Neural progenitor cell (in vitro differentiated cells): Measurements from ENCODE around the gene LCP1.

ENCODE experiments used
- CTCF ChIP-seq: fragments of 200-600 bp; sonication (generic); IDR thresholded peaks from 2 replicates; pipeline ENCODE4 v1.5.1; 2017; ENCODE audit warnings: antibody characterized with exemption, mild to moderate bottlenecking
- EZH2 ChIP-seq: fragments of 200-600 bp; sonication (generic); IDR thresholded peaks from 2 replicates; pipeline ENCODE4 v1.6.1; 2017; ENCODE audit warnings: antibody characterized with exemption, mild to moderate bottlenecking, moderate library complexity
- EZH2phosphoT487 ChIP-seq: fragments of 200-600 bp; sonication (generic); IDR thresholded peaks from 2 replicates; pipeline ENCODE4 v1.6.1; 2017; ENCODE audit warnings: antibody characterized with exemption

GRCh38 chr13:46134494-46134893 lies 47.5 kb downstream of the LCP1 start:
- TF ChIP-seq CTCF (no peak), EZH2phosphoT487 (no peak), EZH2 (no peak)
